G401 (cell line): Measurements from ENCODE around the gene CDHR1. TPM values are rescaled to one million over a fixed set of nuclear protein-coding genes. Genes with fewer than 3 reads are reported as not detected.

Experiments
- DNase-seq: peaks from one replicate; pipeline ENCODE4 v3.0.0-alpha.2; 2015; ENCODE audit warnings: low spot score
- in situ Hi-C: cut with HindIII; loops from 2 replicates; pipeline ENCODE4 v1.10.0; 2016; ENCODE audit warnings: low sequenced_read_pairs, mixed read lengths
- total RNA-seq: library from RNA; depleted of rRNA; stranded (reverse); fragments of >200 nt; shearing (Covaris generic); gene quantifications from 2 replicates; pipeline ENCODE4 v1.2.3, GENCODE V29; 2014; rRNA removed

Gene CDHR1
- total RNA-seq, 1 experiment from 2014 or later, result not detected

GRCh38 chr10:84254552-84255478 is 60.5 kb downstream of the CDHR1 start:
- in situ Hi-C loops, result loop anchor here (25.0 kb wide), 1 partner anchor 257 kb away; no protein-coding TSS in a partner anchor
- DNase-seq, result no peak

DNA sequence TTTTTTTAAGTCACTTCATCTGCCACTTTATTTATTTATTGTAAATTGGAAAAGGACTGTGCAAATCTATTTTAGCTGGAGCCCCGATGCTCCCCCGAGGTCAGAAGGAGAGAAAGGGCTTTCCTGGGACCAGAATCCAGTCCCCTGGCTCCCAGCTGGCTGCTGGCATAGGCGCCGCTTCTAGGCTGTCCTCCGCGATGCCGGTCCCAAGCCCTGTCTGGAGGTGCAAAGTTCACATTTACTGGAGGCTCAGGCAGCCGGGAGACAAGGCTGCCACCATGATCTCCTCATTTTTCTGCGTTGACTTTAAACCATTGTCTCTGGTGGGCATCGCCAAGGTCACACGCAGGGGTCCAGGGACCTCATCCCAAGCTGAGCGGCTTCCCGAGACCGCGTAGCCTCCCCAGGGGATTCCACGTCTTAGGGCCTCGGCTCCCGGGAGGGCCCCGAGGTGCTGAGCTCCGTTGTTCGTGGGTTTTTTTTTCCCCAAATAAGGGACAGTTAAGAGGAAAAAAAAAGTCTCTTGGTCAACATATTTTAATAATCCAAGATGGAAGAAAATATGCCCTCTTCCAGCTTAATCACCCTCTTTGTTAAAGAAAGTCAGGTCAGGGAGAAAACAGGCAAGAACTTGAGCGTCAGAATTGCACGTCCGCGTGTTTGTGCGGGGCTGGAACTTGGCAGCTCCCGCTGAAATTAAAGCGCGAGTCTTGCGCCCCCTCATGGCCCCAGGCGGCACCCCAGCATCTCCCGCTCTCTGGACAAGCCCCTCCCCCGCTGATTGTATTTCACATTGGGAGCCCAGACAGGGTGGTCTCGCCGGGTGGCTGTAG is 62.4 kb downstream of the CDHR1 start:
- in situ Hi-C loops, result loop anchor here (25.0 kb wide), 1 partner anchor 256 kb away; no protein-coding TSS in a partner anchor
- DNase-seq, result no peak

GRCh38 chr10:84257343-84258020 is 63.1 kb downstream of the CDHR1 start:
- DNase-seq, result peak; percentile 75
- in situ Hi-C loops, result loop anchor here (25.0 kb wide), 1 partner anchor 255 kb away; no protein-coding TSS in a partner anchor

GRCh38 chr10:84258034-84258695 is 63.8 kb downstream of the CDHR1 start:
- in situ Hi-C loops, result loop anchor here (25.0 kb wide), 1 partner anchor 254 kb away; no protein-coding TSS in a partner anchor

DNA sequence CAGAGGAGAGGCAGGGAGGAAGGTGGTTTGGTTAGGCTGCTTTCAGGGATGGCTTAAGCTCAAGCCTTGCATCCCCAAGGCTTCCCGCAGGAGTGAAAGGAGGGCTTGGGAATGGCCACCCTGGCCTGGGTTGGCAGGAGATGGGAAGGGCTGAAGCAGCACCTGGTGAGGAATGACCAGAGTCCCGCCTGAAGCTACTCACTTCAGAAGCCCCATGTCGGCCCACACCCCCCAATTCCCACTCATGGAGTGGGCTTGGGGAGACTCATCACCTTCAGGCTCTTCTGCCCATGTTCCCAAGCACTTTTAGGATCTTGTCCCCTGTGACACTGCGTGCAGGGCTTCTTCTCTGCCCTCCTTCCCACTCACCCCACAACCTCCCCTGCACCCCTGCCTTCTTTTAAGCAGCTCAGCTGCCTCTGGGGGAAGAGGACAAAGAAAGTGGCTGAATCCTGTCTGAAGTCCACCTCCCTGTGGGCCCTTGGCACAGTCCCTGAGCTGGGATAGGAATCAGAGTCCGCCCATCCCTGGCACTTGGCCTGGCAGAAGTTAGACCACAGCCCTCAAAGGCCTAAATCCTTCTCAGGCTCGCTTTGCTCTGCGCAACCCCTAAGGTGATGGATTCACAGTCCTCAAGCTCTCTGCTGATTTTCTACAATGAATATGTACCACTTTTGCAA is 67.0 kb downstream of the CDHR1 start:
- no peak for DNase-seq
- in situ Hi-C loops, result loop anchor here (25.0 kb wide), 1 partner anchor 251 kb away; no protein-coding TSS in a partner anchor

More at GRCh38 chr10:84258034-84258695, 63.8 kb downstream of the CDHR1 start:
- DNase-seq, result no peak

GRCh38 chr10:84262190-84262956 is 68.0 kb downstream of the CDHR1 start:
- in situ Hi-C loops, result loop anchor here (25.0 kb wide), 1 partner anchor 250 kb away; no protein-coding TSS in a partner anchor
- DNase-seq, result no peak

DNA sequence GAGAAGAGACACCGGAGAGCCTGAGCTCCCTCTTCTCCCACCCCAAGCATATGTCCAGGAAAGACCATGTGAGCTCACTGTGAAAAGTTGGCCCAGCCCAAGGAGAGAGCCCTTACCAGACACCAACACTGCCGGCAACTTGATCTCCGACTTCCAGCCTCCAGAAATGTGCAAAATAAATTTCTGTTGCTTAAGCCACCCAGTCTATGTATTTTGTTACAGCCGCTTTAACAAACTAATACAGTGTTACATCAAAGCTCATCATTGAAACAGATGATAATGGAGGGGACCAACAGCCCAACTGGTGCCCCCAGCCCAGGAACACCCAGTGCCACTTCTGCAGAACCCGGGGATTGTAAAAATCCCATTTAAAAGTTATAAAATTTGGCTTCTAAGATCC is 69.4 kb downstream of the CDHR1 start:
- DNase-seq, result no peak
- in situ Hi-C loops, result loop anchor here (25.0 kb wide), 1 partner anchor 249 kb away; no protein-coding TSS in a partner anchor

GRCh38 chr10:84264611-84265141 is 70.3 kb downstream of the CDHR1 start:
- in situ Hi-C loops, result loop anchor here (25.0 kb wide), 1 partner anchor 248 kb away; no protein-coding TSS in a partner anchor
- DNase-seq, result peak; percentile 79

GRCh38 chr10:84265418-84265817 is 71.1 kb downstream of the CDHR1 start:
- in situ Hi-C loops, result loop anchor here (25.0 kb wide), 1 partner anchor 247 kb away; no protein-coding TSS in a partner anchor
- no peak for DNase-seq

GRCh38 chr10:84267503-84268126 is 73.3 kb downstream of the CDHR1 start:
- in situ Hi-C loops, result loop anchor here (25.0 kb wide), 1 partner anchor 245 kb away; no protein-coding TSS in a partner anchor
- DNase-seq, result no peak

- in situ Hi-C loops, result loop anchor here (25.0 kb wide), 1 partner anchor 243 kb away; no protein-coding TSS in a partner anchor
- DNase-seq, result no peak
Observed at GRCh38 chr10:84269162-84269561, 74.8 kb downstream of the CDHR1 start.

Other genes with a start within 250 kb of the CDHR1 start
- 165 and 197 TPM in 2 replicates for gene GHITM, start 55.0 kb upstream of the CDHR1 start, total RNA-seq
- gene GPR15LG, start 20.7 kb upstream of the CDHR1 start, total RNA-seq, result not detected in 2 replicates
- not detected in 2 replicates for gene LRIT2, start 31.0 kb downstream of the CDHR1 start, total RNA-seq
- gene LRIT1, start 47.0 kb downstream of the CDHR1 start, total RNA-seq, result not detected in 2 replicates
- gene RGR, start 50.5 kb downstream of the CDHR1 start, total RNA-seq, result not detected in 2 replicates
- 11.6 and 19.4 TPM in 2 replicates for gene CCSER2, start 134.1 kb downstream of the CDHR1 start, total RNA-seq